Central memory CD8-positive, alpha-beta T cell (primary cell): ENCODE measurements around the gene DDX50.
A peak's percentile ranks its signal among the peaks of the same experiment; 100 is the strongest.
"Not testable (repeated sequence)": the region's sequence is repeated elsewhere in the genome, so short reads cannot be mapped to it uniquely, and the experiment has no call there.

Experiments
- ATAC-seq: fragments of 150-1000 bp; cut with Tn5 transposase; replicated peaks from 2 replicates; pipeline ENCODE4 v1.10.0; 2022; ENCODE audit warnings: mild to moderate bottlenecking, moderate FRiP score, moderate number of reproducible peaks; ENCODE audit not compliant: poor library complexity, severe bottlenecking; ENCODE audit errors: extremely low read depth
- DNase-seq, 2 donors: peaks; one replicate each; pipeline ENCODE4 v3.0.0; 2021; ENCODE audit warnings: low spot score in 2 of 2
- H3K27ac Mint-ChIP-seq: one replicate; pipeline ENCODE4 v1.8.0; 2022; ENCODE audit warnings: low read depth, mild to moderate bottlenecking, moderate library complexity, mixed read lengths
- H3K27me3 Mint-ChIP-seq: one replicate; pipeline ENCODE4 v1.8.0; 2022; ENCODE audit warnings: mixed read lengths
- H3K36me3 Mint-ChIP-seq: one replicate; pipeline ENCODE4 v1.8.0; 2022; ENCODE audit warnings: mild to moderate bottlenecking, moderate library complexity, mixed read lengths; ENCODE audit not compliant: insufficient read depth
- H3K4me1 Mint-ChIP-seq: one replicate; pipeline ENCODE4 v1.8.0; 2022; ENCODE audit warnings: mixed read lengths
- H3K4me3 Mint-ChIP-seq: one replicate; pipeline ENCODE4 v1.8.0; 2022; ENCODE audit warnings: mild to moderate bottlenecking, moderate library complexity, mixed read lengths
- H3K9me3 Mint-ChIP-seq: one replicate; pipeline ENCODE4 v1.8.0; 2022; ENCODE audit warnings: mixed read lengths

DDX50 gene

GRCh38 chr10:68929157-68929556, 28.0 kb downstream of the DDX50 start:
- ATAC-seq, DNase-seq, H3K4me3 Mint-ChIP-seq, H3K9me3 Mint-ChIP-seq, H3K27me3 Mint-ChIP-seq: not testable (repeated sequence)
- Mint-ChIP-seq H3K36me3 (peaks cover 32% of the 10 kb centered on the region), H3K27ac (peak overlapping the region; percentile 54), H3K4me1 (peaks cover 14% of the 10 kb centered on the region)

GRCh38 chr10:68929888-68930287, 28.8 kb downstream of the DDX50 start:
- not testable (repeated sequence) for H3K27me3 Mint-ChIP-seq, H3K4me3 Mint-ChIP-seq, DNase-seq, H3K9me3 Mint-ChIP-seq, H3K4me1 Mint-ChIP-seq, ATAC-seq
- Mint-ChIP-seq H3K36me3 (peaks cover 30% of the 10 kb centered on the region), H3K27ac (peak overlapping the region; percentile 65)

- not testable (repeated sequence) for H3K27me3 Mint-ChIP-seq, DNase-seq, H3K9me3 Mint-ChIP-seq, H3K4me3 Mint-ChIP-seq, ATAC-seq, H3K27ac Mint-ChIP-seq
- Mint-ChIP-seq H3K36me3 (peaks cover 44% of the 10 kb centered on the region), H3K4me1 (peaks cover 12% of the 10 kb centered on the region)
Measured at GRCh38 chr10:68932860-68933259, 31.7 kb downstream of the DDX50 start.

- Mint-ChIP-seq H3K27ac (no peak overlapping the region), H3K9me3 (no peaks in the 10 kb centered on the region), H3K27me3 (no peaks in the 10 kb centered on the region), H3K36me3 (peaks cover 52% of the 10 kb centered on the region), H3K4me3 (no peak overlapping the region), H3K4me1 (peaks cover 12% of the 10 kb centered on the region)
- ATAC-seq (no peak), DNase-seq (no peak)
Measured at GRCh38 chr10:68934994-68935393, 33.9 kb downstream of the DDX50 start.

GRCh38 chr10:68938117-68938516, 37.0 kb downstream of the DDX50 start:
- H3K36me3 Mint-ChIP-seq: peaks cover 47% of the 10 kb centered on the region
- H3K27ac Mint-ChIP-seq: peak overlapping the region; percentile 1
- no peaks in the 10 kb centered on the region for H3K9me3 Mint-ChIP-seq
- ATAC-seq (no peak), DNase-seq (no peak)
- no peak overlapping the region for H3K4me3 Mint-ChIP-seq
- H3K4me1 Mint-ChIP-seq: peaks cover 6% of the 10 kb centered on the region
- no peaks in the 10 kb centered on the region for H3K27me3 Mint-ChIP-seq

- ATAC-seq (no peak), DNase-seq (no peak)
- no peaks in the 10 kb centered on the region for H3K9me3 Mint-ChIP-seq
- H3K27ac Mint-ChIP-seq: peak overlapping the region; percentile 1
- H3K4me3 Mint-ChIP-seq: no peak overlapping the region
- H3K27me3 Mint-ChIP-seq: no peaks in the 10 kb centered on the region
- peaks cover 6% of the 10 kb centered on the region for H3K4me1 Mint-ChIP-seq
- H3K36me3 Mint-ChIP-seq: peaks cover 47% of the 10 kb centered on the region
Measured at GRCh38 chr10:68938884-68939283, 37.8 kb downstream of the DDX50 start.

GRCh38 chr10:68940917-68941316, 39.8 kb downstream of the DDX50 start:
- ATAC-seq, DNase-seq, H3K4me1 Mint-ChIP-seq, H3K9me3 Mint-ChIP-seq, H3K27ac Mint-ChIP-seq, H3K4me3 Mint-ChIP-seq, H3K27me3 Mint-ChIP-seq: not testable (repeated sequence)
- H3K36me3 Mint-ChIP-seq: peaks cover 47% of the 10 kb centered on the region

GRCh38 chr10:68950598-68950997, 49.5 kb downstream of the DDX50 start:
- Mint-ChIP-seq H3K4me1 (peaks cover 3% of the 10 kb centered on the region), H3K36me3 (peaks cover 24% of the 10 kb centered on the region)

GRCh38 chr10:68954904-68955303, 53.8 kb downstream of the DDX50 start:
- H3K36me3 Mint-ChIP-seq: peaks cover 26% of the 10 kb centered on the region
- H3K4me1 Mint-ChIP-seq: peaks cover 31% of the 10 kb centered on the region
- peak overlapping the region; percentile 99 for H3K27ac Mint-ChIP-seq
- DNase-seq: no peak
- H3K4me3 Mint-ChIP-seq: peak overlapping the region; percentile 99
- H3K9me3 Mint-ChIP-seq: no peaks in the 10 kb centered on the region
- ATAC-seq: no peak
- H3K27me3 Mint-ChIP-seq: no peaks in the 10 kb centered on the region

More at GRCh38 chr10:68950598-68950997, 49.5 kb downstream of the DDX50 start:
- ATAC-seq: no peak
- H3K27ac Mint-ChIP-seq: no peak overlapping the region
- no peak overlapping the region for H3K4me3 Mint-ChIP-seq
- H3K27me3 Mint-ChIP-seq: no peaks in the 10 kb centered on the region
- DNase-seq: no peak
- no peaks in the 10 kb centered on the region for H3K9me3 Mint-ChIP-seq

GRCh38 chr10:68955355-68955831, 54.3 kb downstream of the DDX50 start:
- DNase-seq (peak in 1 of 2 donors; percentile 14), ATAC-seq (peak; percentile 9)
- H3K27me3 Mint-ChIP-seq: no peaks in the 10 kb centered on the region
- H3K4me1 Mint-ChIP-seq: peaks cover 35% of the 10 kb centered on the region
- peaks cover 29% of the 10 kb centered on the region for H3K36me3 Mint-ChIP-seq
- no peaks in the 10 kb centered on the region for H3K9me3 Mint-ChIP-seq
- peak overlapping the region; percentile 99 for H3K27ac Mint-ChIP-seq
- peak overlapping the region; percentile 99 for H3K4me3 Mint-ChIP-seq

- Mint-ChIP-seq H3K27me3 (no peaks in the 10 kb centered on the region), H3K4me1 (peaks cover 35% of the 10 kb centered on the region), H3K27ac (peak within 1 kb of the TSS; percentile 99), H3K4me3 (peak within 1 kb of the TSS; percentile 99), H3K9me3 (no peaks in the 10 kb centered on the region), H3K36me3 (peaks cover 34% of the 10 kb centered on the region)
- peak; percentile 73 to 81 for DNase-seq
- peak; percentile 86 for ATAC-seq
Measured at GRCh38 chr10:68955832-68956532, 54.9 kb downstream of the DDX50 start, which contains the start of gene DDX21. TSS of gene DDX21 (plus strand) at chr10:68956170. CDS start at chr10:68956226, 56 bp downstream.

- DNase-seq: no peak
- Mint-ChIP-seq H3K27ac (peak overlapping the region; percentile 99), H3K27me3 (no peaks in the 10 kb centered on the region), H3K4me1 (peaks cover 44% of the 10 kb centered on the region), H3K4me3 (peak overlapping the region; percentile 99), H3K9me3 (no peaks in the 10 kb centered on the region), H3K36me3 (peaks cover 42% of the 10 kb centered on the region)
- no peak for ATAC-seq
Measured at GRCh38 chr10:68957284-68957615, 56.1 kb downstream of the DDX50 start.

GRCh38 chr10:68957654-68958053, 56.5 kb downstream of the DDX50 start:
- peaks cover 45% of the 10 kb centered on the region for H3K4me1 Mint-ChIP-seq
- H3K36me3 Mint-ChIP-seq: peaks cover 46% of the 10 kb centered on the region
- no peaks in the 10 kb centered on the region for H3K27me3 Mint-ChIP-seq
- DNase-seq: no peak
- ATAC-seq: no peak
- H3K4me3 Mint-ChIP-seq: peak overlapping the region; percentile 99
- H3K27ac Mint-ChIP-seq: peak overlapping the region; percentile 99
- no peaks in the 10 kb centered on the region for H3K9me3 Mint-ChIP-seq
